Osteocyte (in vitro differentiated cells): ENCODE data around the gene CRCP. TPM values are rescaled to one million over a fixed set of nuclear protein-coding genes. Genes with fewer than 3 reads are reported as not detected.

Source experiments
- DNase-seq: peaks from one replicate; pipeline ENCODE4 v3.0.0; 2021; ENCODE audit warnings: mixed read lengths; ENCODE audit not compliant: unreplicated experiment; ENCODE audit errors: extremely low spot score
- H3K27ac Mint-ChIP-seq: one replicate; pipeline ENCODE4 v1.8.0; 2021; ENCODE audit warnings: mild to moderate bottlenecking, mixed read lengths; ENCODE audit not compliant: unreplicated experiment
- H3K27me3 Mint-ChIP-seq: one replicate; pipeline ENCODE4 v1.8.0; 2021; ENCODE audit warnings: mixed read lengths; ENCODE audit not compliant: unreplicated experiment
- H3K36me3 Mint-ChIP-seq: one replicate; pipeline ENCODE4 v1.8.0; 2021; ENCODE audit warnings: mixed read lengths; ENCODE audit not compliant: unreplicated experiment
- H3K4me1 Mint-ChIP-seq: one replicate; pipeline ENCODE4 v1.8.0; 2021; ENCODE audit warnings: mixed read lengths; ENCODE audit not compliant: unreplicated experiment
- H3K4me3 Mint-ChIP-seq: one replicate; pipeline ENCODE4 v1.8.0; 2021; ENCODE audit warnings: mild to moderate bottlenecking, moderate library complexity, mixed read lengths; ENCODE audit not compliant: unreplicated experiment
- H3K9me3 Mint-ChIP-seq: one replicate; pipeline ENCODE4 v1.8.0; 2021; ENCODE audit warnings: mixed read lengths; ENCODE audit not compliant: unreplicated experiment
- CTCF ChIP-seq: fragments of 200-600 bp; sonication (generic); IDR thresholded peaks from 2 replicates; pipeline ENCODE4 v1.5.0; 2021; ENCODE audit warnings: antibody characterized with exemption, mild to moderate bottlenecking, moderate library complexity
- total RNA-seq: library from RNA; stranded (reverse); gene quantifications from 2 replicates; pipeline ENCODE4 v1.2.1, GENCODE V29; 2021

The CRCP gene
- total RNA-seq, 1 donor from 2014 or later: 26.5 TPM

DNA sequence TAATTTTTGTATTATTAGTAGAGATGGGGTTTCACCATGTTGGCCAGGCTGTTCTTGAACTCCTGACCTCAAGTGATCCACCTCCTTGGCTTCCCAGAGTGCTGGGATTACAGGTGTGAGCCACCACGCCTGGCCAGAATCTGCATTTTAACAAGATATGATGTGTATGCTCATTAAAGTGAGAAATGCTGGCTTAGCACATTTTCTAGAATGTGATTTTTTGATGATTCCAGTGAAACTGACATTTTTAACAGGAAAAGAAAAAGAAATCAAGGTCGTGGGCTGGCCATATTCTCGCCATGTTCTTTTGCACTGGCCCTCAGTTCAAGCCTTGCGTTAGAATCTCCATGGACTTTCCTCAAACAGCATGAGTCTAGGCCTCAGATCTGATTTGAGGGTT lies 72.3 kb downstream of the CRCP start:
- Mint-ChIP-seq H3K4me3 (no peak overlapping the region), H3K9me3 (peaks cover 3% of the 10 kb centered on the region), H3K4me1 (peaks cover 5% of the 10 kb centered on the region), H3K27ac (no peak overlapping the region), H3K27me3 (peaks cover 6% of the 10 kb centered on the region), H3K36me3 (no peaks in the 10 kb centered on the region)
- TF ChIP-seq CTCF: no peak
- no peak for DNase-seq

GRCh38 chr7:66187905-66188304 lies 73.3 kb downstream of the CRCP start:
- Mint-ChIP-seq H3K36me3 (no peaks in the 10 kb centered on the region), H3K4me1 (peaks cover 5% of the 10 kb centered on the region), H3K4me3 (no peak overlapping the region), H3K27ac (no peak overlapping the region), H3K27me3 (peaks cover 6% of the 10 kb centered on the region), H3K9me3 (peaks cover 3% of the 10 kb centered on the region)
- no peak for DNase-seq
- no peak for TF ChIP-seq CTCF

- no peak overlapping the region for H3K4me3 Mint-ChIP-seq
- DNase-seq: no peak
- no peaks in the 10 kb centered on the region for H3K36me3 Mint-ChIP-seq
- no peak for TF ChIP-seq CTCF
- peaks cover 3% of the 10 kb centered on the region for H3K9me3 Mint-ChIP-seq
- H3K4me1 Mint-ChIP-seq: peaks cover 5% of the 10 kb centered on the region
- peaks cover 6% of the 10 kb centered on the region for H3K27me3 Mint-ChIP-seq
- H3K27ac Mint-ChIP-seq: no peak overlapping the region
Measured at GRCh38 chr7:66188645-66189044, 74.0 kb downstream of the CRCP start.

DNA sequence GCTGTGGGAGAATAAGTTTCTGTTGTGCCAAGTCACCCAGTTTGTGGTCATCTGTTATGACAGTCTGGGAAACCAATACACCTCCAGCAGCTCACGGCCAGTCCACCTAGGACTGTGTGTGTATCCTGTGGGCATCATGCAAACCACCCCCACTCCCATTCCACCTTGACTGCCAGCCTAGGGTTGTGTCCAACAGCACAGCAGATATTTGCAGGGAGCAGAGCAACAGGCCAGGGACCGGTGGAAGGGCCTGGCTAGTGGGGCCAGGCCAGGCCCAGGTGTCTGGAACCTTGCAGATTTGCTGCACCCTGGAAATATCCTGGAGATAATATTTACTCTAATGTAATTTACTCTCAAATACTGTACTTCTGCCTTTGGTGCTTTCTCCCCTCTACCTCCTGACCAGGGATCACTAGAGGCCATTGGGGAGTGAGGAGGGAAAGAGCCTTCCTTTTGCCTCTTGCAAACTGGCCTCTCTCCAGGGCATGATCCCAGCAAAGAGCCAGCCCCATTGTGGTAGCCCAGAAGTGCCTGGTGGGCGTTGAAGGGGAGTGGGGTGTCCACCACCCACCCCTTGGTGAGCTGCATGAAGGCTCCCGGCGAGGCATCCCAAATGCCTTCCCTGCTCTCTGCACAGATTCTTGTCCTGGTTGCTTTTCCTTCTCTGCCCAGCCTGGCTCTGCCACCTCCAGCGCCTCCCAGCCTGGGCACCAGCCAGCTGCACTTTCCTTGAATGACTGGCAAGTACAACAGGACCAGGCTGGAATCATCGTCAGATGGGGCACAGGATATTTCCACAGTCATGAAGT lies 75.3 kb downstream of the CRCP start:
- H3K36me3 Mint-ChIP-seq: no peaks in the 10 kb centered on the region

More for the DNA sequence above, 75.3 kb downstream of the CRCP start:
- Mint-ChIP-seq H3K4me3 (no peak overlapping the region), H3K9me3 (peaks cover 3% of the 10 kb centered on the region), H3K4me1 (no peaks in the 10 kb centered on the region), H3K27ac (no peak overlapping the region), H3K27me3 (peaks cover 6% of the 10 kb centered on the region)
- DNase-seq: no peak
- no peak for TF ChIP-seq CTCF
